Neuron (in vitro differentiated cells): ENCODE results near the gene HAUS8.

Experiments used
- H2AFZ ChIP-seq: one replicate; pipeline ENCODE4 v1.6.1; 2013; ENCODE audit warnings: low read depth, mild to moderate bottlenecking, inconsistent platforms, low read length, moderate library complexity
- H3K27me3 ChIP-seq: one replicate; pipeline ENCODE4 v1.6.1; 2013; ENCODE audit warnings: low read length; ENCODE audit not compliant: insufficient read depth
- H3K36me3 ChIP-seq: one replicate; pipeline ENCODE4 v1.6.1; 2013; ENCODE audit warnings: low read length; ENCODE audit not compliant: insufficient read depth
- H3K4me1 ChIP-seq: one replicate; pipeline ENCODE4 v1.6.1; 2013; ENCODE audit warnings: low read length; ENCODE audit not compliant: insufficient read depth
- H3K4me3 ChIP-seq: 2 replicates; pipeline ENCODE4 v1.5.1; 2013; ENCODE audit warnings: mild to moderate bottlenecking, low read length, moderate library complexity
- H3K9me3 ChIP-seq: one replicate; pipeline ENCODE4 v1.6.1; 2013; ENCODE audit warnings: low read length

The HAUS8 gene

DNA sequence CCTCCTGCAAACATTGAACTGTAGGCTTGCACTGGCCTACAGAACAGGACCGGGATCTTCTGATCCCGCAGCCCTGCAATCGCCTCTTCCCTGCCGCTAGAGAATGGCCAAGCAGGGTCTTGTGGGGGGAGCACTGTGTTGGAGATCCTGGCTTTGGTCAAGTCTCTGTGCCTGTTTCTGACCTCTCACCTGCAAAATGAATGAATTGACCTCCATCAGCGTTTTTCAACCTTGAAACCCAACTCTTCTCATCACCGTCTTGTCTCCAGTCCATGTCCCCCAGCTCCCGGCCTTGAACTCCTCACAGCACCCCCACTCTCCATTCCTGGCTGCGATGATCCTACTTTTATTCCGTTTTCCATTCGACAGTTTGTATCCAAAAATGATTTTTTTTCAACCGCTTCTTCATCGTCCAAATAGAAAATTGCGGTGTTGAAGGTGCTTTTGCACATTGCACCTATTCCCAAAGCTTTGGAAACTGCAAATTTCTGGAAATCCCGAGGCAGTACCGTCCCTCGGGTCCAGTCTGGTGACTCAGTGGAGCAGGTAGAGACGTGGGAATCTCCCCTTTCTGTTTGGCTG, 2.3 kb upstream of the HAUS8 start:
- no peaks in the 10 kb centered on the region for H3K9me3 ChIP-seq
- H2AFZ ChIP-seq = no peak overlapping the region
- no peaks in the 10 kb centered on the region for H3K36me3 ChIP-seq
- no peaks in the 10 kb centered on the region for H3K27me3 ChIP-seq
- peaks cover 38% of the 10 kb centered on the region for H3K4me1 ChIP-seq
- peak overlapping the region; percentile 69 for H3K4me3 ChIP-seq

DNA sequence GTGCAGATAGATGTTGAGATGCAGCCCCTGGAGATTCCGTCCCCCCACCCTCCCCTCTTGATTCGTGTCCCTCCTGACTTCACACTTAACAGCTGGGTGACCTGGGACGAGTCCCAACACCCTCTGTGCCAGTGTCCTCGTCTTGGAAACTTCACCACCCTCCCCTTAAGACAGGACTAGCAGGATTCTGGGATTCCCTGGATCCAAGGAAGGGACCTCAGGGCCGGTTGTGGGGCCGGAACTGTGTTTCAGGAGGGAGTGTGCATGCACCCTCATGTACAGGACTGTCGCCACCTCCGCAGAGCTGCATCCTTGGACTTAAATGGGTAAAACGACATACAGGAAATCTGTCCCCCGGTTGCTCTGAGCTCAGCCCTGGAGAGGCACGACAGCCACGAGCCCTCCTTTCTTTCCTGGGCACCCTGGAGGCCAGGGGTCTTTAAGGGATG, 1.3 kb upstream of the HAUS8 start:
- peak overlapping the region; percentile 13 for H2AFZ ChIP-seq
- peaks cover 4% of the 10 kb centered on the region for H3K36me3 ChIP-seq
- H3K4me1 ChIP-seq = peaks cover 38% of the 10 kb centered on the region
- no peaks in the 10 kb centered on the region for H3K27me3 ChIP-seq
- no peaks in the 10 kb centered on the region for H3K9me3 ChIP-seq
- peak overlapping the region; percentile 69 for H3K4me3 ChIP-seq

DNA sequence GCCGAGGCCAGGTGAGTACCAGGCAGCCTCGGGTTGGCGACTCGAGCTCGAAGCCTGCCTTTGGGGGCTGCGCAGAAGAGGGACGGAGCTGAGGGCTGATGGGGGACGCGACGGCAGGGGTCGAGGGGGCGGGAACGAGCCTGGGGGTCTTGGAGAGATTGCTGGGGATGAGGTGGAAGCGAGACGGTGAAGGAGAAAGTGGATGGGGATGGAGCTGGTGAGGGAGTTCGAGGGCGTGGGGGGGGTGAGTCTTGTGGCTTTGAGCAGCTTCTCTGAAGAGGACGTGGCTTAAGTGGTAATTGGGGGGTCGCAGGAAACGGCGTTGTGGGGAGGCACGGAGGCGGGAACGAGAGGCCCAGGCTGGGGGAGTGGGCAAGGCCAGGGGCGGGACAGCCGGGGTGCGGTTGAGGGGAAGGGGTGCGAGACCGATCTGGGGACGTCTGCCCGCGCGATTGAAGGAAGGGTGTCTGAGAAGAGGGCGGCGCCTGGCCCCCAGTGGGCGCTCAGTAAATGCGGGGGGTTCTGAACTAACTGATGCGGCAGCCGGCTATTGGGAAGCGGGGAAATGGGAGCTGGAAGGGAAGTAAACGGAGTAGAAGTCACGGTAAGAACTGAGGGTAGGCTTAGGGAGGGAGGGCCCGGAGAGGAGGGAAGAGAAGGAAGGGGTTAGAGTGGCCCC, 751 bp upstream of the HAUS8 start:
- Histone ChIP-seq H3K9me3 (no peaks in the 10 kb centered on the region), H2AFZ (peak overlapping the region; percentile 13), H3K4me1 (peaks cover 38% of the 10 kb centered on the region), H3K36me3 (peaks cover 10% of the 10 kb centered on the region), H3K4me3 (peak overlapping the region; percentile 69), H3K27me3 (no peaks in the 10 kb centered on the region)

DNA sequence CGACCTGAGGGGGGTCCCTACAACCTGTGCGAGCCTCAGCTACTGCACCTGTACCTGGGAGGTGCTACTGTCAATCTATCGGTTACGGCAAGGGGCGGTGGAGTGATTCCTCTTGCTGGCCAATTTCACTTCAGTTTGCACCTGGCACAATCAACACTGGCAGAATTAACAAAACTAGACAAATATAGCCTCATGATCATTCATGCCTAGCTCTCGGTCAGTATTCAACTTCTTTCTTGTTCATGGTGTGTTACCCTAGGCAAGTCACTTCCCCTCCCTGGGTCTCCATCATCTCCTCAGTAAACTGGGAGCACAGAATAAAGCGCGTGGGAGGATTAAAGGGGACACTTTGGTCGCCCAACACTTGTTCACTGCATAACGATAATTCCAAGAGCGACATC, 618 bp downstream of the HAUS8 start:
- H3K36me3 ChIP-seq = peaks cover 14% of the 10 kb centered on the region
- no peaks in the 10 kb centered on the region for H3K27me3 ChIP-seq
- H3K4me1 ChIP-seq = peaks cover 30% of the 10 kb centered on the region
- peak overlapping the region; percentile 63 for H3K4me3 ChIP-seq
- H2AFZ ChIP-seq = peak overlapping the region; percentile 21
- H3K9me3 ChIP-seq = no peaks in the 10 kb centered on the region

GRCh38 chr19:17073869-17074633, 1.2 kb downstream of the HAUS8 start:
- Histone ChIP-seq H3K4me1 (peaks cover 24% of the 10 kb centered on the region), H3K4me3 (peak overlapping the region; percentile 63), H3K36me3 (peaks cover 15% of the 10 kb centered on the region), H3K9me3 (no peaks in the 10 kb centered on the region), H2AFZ (no peak overlapping the region), H3K27me3 (no peaks in the 10 kb centered on the region)

DNA sequence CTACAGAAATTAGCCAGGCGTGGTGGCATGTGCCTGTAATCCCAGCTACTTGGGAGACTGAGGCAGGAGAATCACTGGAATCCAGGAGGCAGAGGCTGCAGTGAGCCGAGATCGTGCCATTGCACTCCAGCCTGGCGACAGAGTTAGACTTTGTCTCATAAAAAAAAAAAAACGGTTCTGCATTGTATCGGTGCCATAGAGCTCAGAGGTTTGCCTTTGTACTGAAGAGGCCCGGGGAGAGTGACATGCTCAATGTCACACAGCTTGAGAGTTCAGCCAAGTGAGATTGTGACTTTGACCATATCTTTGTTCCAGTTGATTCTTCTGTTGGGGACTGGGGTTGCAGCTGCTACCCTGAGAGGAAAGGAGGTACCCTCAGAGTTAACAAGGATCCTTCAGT, 4.3 kb downstream of the HAUS8 start:
- H3K9me3 ChIP-seq = no peaks in the 10 kb centered on the region
- no peaks in the 10 kb centered on the region for H3K27me3 ChIP-seq
- no peak overlapping the region for H3K4me3 ChIP-seq
- H3K36me3 ChIP-seq = peaks cover 19% of the 10 kb centered on the region
- peaks cover 9% of the 10 kb centered on the region for H3K4me1 ChIP-seq
- no peak overlapping the region for H2AFZ ChIP-seq

DNA sequence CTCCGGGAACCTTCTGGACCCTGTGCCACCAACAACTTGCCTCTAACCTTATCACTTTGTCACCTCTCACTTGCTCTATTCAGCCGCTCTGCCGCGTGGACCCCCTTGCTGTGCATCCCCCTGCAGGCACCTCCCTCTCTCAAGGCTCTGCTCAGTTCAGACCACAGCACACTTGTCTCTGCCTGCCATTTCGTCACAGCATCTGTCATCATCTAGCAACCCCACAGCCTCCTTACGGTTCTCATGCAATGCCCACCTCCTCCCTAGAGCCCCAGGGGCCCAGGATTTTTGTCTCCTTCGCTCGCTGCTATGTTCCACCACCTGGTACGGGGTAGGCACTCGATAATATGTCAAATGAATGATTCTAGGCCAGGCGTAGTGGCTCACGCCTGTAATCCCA, 4.8 kb downstream of the HAUS8 start:
- no peaks in the 10 kb centered on the region for H3K27me3 ChIP-seq
- H3K36me3 ChIP-seq = peaks cover 19% of the 10 kb centered on the region
- H2AFZ ChIP-seq = no peak overlapping the region
- H3K4me3 ChIP-seq = no peak overlapping the region
- no peaks in the 10 kb centered on the region for H3K9me3 ChIP-seq
- H3K4me1 ChIP-seq = peaks cover 9% of the 10 kb centered on the region

DNA sequence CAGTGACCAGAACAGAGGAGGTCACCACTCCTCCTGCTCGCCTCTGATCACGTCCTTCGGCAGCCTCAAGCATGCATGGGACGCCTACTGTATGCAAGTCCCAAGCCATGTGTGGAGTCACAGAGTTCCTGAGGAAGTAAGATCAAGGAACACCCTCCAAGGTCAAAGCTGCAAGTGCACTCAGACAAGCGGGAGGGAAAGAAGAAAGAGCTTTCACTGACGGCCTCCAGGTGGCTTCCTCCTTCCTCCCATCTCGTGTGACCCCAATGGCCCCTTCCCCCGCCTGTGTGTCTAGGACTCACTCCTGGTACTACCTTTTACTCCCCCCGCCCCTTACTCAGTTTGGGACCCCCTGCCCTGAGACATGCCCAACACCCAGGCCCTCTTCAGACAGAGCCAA, 6.1 kb downstream of the HAUS8 start:
- H3K4me3 ChIP-seq = no peak overlapping the region
- no peak overlapping the region for H2AFZ ChIP-seq
- H3K27me3 ChIP-seq = no peaks in the 10 kb centered on the region
- H3K4me1 ChIP-seq = peaks cover 3% of the 10 kb centered on the region
- peaks cover 19% of the 10 kb centered on the region for H3K36me3 ChIP-seq
- no peaks in the 10 kb centered on the region for H3K9me3 ChIP-seq

GRCh38 chr19:17063428-17063827, 11.8 kb downstream of the HAUS8 start:
- H3K36me3 ChIP-seq = peaks cover 25% of the 10 kb centered on the region

DNA sequence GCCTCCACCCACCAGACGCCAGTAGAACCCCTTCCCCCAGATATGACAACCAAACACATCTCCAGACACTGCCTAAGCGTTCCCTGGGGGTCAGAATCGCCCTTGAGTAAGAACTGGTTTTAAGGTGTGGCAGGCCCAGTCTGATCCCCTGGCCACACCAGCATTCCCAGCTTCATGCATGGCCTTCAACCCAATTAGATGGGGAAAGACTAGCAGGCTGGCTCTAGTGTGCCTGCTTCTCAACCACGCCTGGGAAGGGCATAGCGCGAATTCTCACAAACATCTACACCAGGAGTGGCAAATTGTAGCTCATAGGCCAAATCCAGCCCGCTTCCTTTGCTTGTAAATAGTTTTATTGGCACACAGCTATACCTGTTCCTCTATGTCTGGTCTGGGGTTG, 13.6 kb downstream of the HAUS8 start:
- no peaks in the 10 kb centered on the region for H3K9me3 ChIP-seq
- peaks cover 35% of the 10 kb centered on the region for H3K36me3 ChIP-seq
- H3K27me3 ChIP-seq = no peaks in the 10 kb centered on the region
- H3K4me1 ChIP-seq = no peaks in the 10 kb centered on the region
- no peak overlapping the region for H3K4me3 ChIP-seq
- no peak overlapping the region for H2AFZ ChIP-seq

More at GRCh38 chr19:17063428-17063827, 11.8 kb downstream of the HAUS8 start:
- Histone ChIP-seq H3K27me3 (no peaks in the 10 kb centered on the region), H3K4me1 (no peaks in the 10 kb centered on the region), H3K4me3 (no peak overlapping the region), H2AFZ (no peak overlapping the region), H3K9me3 (no peaks in the 10 kb centered on the region)

- peaks cover 35% of the 10 kb centered on the region for H3K36me3 ChIP-seq
- no peak overlapping the region for H2AFZ ChIP-seq
- H3K4me1 ChIP-seq = no peaks in the 10 kb centered on the region
- no peak overlapping the region for H3K4me3 ChIP-seq
- no peaks in the 10 kb centered on the region for H3K27me3 ChIP-seq
- no peaks in the 10 kb centered on the region for H3K9me3 ChIP-seq
Measured at GRCh38 chr19:17061205-17061604, 14.0 kb downstream of the HAUS8 start.

DNA sequence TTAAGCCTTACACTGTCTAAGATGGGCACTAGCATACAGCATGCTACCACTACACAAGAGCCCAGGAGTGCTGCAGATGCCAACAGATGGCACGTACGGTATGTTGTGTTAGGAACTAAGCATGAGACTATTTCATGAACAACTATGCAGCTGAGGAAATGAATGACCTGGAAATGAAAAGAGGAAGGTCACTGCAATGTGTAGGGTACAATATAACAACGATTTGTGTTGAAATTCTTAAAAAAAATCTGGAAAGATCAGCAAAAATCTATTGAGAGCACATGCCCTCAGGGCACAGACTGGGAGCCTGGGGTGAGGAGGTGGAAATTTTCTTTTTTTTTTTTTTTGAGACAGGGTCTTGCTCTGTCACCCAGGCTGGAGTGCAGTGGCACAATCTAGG, 14.4 kb downstream of the HAUS8 start:
- Histone ChIP-seq H3K27me3 (no peaks in the 10 kb centered on the region), H3K4me3 (no peak overlapping the region), H2AFZ (no peak overlapping the region), H3K36me3 (peaks cover 39% of the 10 kb centered on the region), H3K9me3 (no peaks in the 10 kb centered on the region), H3K4me1 (no peaks in the 10 kb centered on the region)

DNA sequence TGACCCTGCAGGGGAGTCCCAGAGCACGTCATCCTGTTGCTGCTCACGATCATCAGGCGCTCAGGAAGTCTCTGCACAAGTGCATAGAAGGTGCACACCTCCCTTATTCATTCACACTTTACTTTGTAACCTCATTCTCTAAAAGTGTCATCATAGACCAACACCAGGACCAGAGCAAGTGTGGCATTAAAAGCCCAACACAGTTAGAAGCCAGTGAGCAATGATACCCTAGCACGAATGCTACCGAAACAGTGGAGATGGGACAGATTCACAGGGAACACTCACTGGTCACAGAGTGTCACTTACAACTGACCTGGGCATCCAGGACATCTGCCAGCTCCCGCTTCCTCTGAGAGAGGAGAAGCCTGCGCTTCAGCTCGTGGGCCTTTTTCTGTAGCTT, 17.0 kb downstream of the HAUS8 start:
- H3K4me1 ChIP-seq = no peaks in the 10 kb centered on the region
- peaks cover 49% of the 10 kb centered on the region for H3K36me3 ChIP-seq
- H3K4me3 ChIP-seq = no peak overlapping the region
- H3K27me3 ChIP-seq = no peaks in the 10 kb centered on the region
- H3K9me3 ChIP-seq = no peaks in the 10 kb centered on the region
- H2AFZ ChIP-seq = no peak overlapping the region
